Measurements from ENCODE around the gene BBS1. TPM values are rescaled to one million over a fixed set of nuclear protein-coding genes. Genes with fewer than 3 reads are reported as not detected.
A peak's percentile ranks its signal among the peaks of the same experiment; 100 is the strongest.
"Not testable (repeated sequence)": the region's sequence is repeated elsewhere in the genome, so short reads cannot be mapped to it uniquely, and the experiment has no call there.

BBS1 gene
- 53.8 TPM for total RNA-seq

DNA sequence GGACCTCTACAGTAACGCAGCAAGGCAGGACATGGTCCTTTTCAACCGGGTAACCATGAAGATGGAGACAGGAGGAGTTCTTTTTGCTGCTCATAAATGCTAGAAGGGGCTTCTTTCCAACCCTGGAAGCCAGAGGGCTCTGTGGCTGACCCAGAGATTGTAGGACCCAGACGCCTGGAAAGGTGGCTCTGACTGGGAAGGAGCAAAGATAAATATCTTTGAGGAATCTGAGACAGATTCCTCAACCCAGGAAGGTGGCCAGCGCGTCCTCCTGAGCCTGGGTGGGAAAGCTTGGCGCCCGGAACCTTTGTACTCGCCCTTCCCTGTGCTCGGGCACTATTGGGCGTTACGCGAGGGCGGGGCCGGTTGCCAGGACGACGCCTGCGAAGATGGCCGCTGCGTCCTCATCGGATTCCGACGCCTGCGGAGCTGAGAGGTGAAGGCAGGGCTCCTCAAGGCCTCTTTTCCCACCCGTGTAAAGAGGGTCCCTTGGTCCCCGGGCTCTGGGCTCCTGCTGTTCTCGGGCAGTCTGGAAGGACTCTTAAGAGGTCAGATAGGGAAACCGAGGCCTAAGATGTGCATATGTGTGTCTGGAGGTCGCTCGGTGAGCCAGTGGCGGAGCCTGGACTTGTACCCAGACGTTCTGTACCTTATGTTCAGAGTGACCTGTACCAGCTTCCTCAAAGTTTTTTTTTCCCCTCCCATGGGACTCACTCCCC lies at the start of gene BBS1:
Gene BBS1, plus strand, starts transcription at position 365 of the 719 bp plus-strand sequence. Its CDS starts 25 bp downstream, at position 390.
- H3K4me3 ChIP-seq, result peak within 1 kb of the TSS; percentile 61 to 78
- H3K36me3 ChIP-seq, result no peaks in the 10 kb centered on the region
- TF ChIP-seq POLR2AphosphoS5 (IDR thresholded peaks at IDR 0.05; ENCODE audit: insufficient read depth in 1 of 2, low read depth in 1 of 2) (peak; percentile 83 to 90), POLR2A (IDR thresholded peaks at IDR 0.05) (peak in 1 of 2 donors; percentile 23)
- TF ChIP-seq, protein P1, sequence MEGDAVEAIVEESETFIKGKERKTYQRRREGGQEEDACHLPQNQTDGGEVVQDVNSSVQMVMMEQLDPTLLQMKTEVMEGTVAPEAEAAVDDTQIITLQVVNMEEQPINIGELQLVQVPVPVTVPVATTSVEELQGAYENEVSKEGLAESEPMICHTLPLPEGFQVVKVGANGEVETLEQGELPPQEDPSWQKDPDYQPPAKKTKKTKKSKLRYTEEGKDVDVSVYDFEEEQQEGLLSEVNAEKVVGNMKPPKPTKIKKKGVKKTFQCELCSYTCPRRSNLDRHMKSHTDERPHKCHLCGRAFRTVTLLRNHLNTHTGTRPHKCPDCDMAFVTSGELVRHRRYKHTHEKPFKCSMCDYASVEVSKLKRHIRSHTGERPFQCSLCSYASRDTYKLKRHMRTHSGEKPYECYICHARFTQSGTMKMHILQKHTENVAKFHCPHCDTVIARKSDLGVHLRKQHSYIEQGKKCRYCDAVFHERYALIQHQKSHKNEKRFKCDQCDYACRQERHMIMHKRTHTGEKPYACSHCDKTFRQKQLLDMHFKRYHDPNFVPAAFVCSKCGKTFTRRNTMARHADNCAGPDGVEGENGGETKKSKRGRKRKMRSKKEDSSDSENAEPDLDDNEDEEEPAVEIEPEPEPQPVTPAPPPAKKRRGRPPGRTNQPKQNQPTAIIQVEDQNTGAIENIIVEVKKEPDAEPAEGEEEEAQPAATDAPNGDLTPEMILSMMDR (IDR thresholded peaks at IDR 0.05), result peak in 1 of 3 experiments; percentile 12
- peaks cover 11% of the 10 kb centered on the region for H3K4me1 ChIP-seq
- no peaks in the 10 kb centered on the region for H3K27me3 ChIP-seq
- H3K27ac ChIP-seq, result peak within 1 kb of the TSS; percentile 71
- H3K9me3 ChIP-seq, result no peaks in the 10 kb centered on the region
- DNase-seq (ENCODE audit: extremely low spot score in 2 of 2), result no peak
- intact Hi-C loops (cut with DNase I), result no loop called here

DNA sequence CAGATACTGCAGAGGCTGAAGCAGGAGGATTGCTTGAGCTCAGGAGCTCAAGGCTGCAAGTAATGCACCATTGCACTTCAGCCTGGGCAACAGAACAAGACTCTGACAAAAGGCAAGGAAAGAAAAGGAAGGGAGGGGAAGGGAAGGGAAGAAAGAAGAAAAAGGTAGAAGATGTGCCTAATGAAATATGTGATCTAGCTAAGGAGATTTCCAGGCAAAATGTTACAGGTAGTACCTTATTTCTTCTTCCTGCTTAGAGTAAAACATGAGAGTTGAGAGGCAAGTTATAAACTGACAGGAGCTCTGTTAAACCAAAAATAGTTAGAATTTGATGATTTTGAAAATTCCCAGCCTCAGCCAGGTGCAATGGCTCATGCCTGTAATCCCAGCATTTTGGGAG lies 48.4 kb upstream of the BBS1 start:
- no peaks in the 10 kb centered on the region for H3K27me3 ChIP-seq
- no peaks in the 10 kb centered on the region for H3K9me3 ChIP-seq
- peaks cover 11% of the 10 kb centered on the region for H3K4me1 ChIP-seq
- no peaks in the 10 kb centered on the region for H3K36me3 ChIP-seq
- DNase-seq (ENCODE audit: extremely low spot score in 2 of 2), result no peak
- no peak overlapping the region for H3K27ac ChIP-seq
- intact Hi-C loops (cut with DNase I), result no loop called here
- no peak overlapping the region for H3K4me3 ChIP-seq
- TF ChIP-seq, protein P1 (IDR thresholded peaks at IDR 0.05), result no peak
- TF ChIP-seq POLR2AphosphoS5 (IDR thresholded peaks at IDR 0.05; ENCODE audit: insufficient read depth in 1 of 2, low read depth in 1 of 2) (no peak), POLR2A (IDR thresholded peaks at IDR 0.05) (no peak)

DNA sequence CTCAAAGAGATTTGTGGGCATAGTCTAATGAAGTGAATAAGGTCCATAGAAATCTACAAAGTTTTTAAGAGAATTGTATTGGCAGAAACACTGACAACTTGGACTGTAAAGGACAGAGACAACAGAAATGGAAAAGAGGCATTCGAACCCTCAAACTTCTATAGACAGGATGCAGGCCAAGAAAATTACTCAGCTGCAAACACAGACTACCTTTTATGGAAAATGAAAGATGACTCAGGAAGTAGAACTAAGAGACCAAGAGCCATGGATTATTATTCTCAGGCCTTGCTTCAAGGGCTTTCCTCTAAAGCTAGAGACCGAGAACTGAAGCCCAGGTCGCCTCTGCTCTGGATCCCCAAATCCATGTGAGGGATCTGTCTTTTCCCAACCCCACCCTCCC lies 47.5 kb upstream of the BBS1 start:
- no peaks in the 10 kb centered on the region for H3K9me3 ChIP-seq
- H3K4me3 ChIP-seq, result no peak overlapping the region
- H3K36me3 ChIP-seq, result no peaks in the 10 kb centered on the region
- no peak for DNase-seq (ENCODE audit: extremely low spot score in 2 of 2)
- H3K27me3 ChIP-seq, result no peaks in the 10 kb centered on the region
- intact Hi-C loops (cut with DNase I), result no loop called here
- TF ChIP-seq, protein P1 (IDR thresholded peaks at IDR 0.05), result no peak
- TF ChIP-seq POLR2AphosphoS5 (IDR thresholded peaks at IDR 0.05; ENCODE audit: insufficient read depth in 1 of 2, low read depth in 1 of 2) (no peak), POLR2A (IDR thresholded peaks at IDR 0.05) (no peak)
- no peak overlapping the region for H3K27ac ChIP-seq
- H3K4me1 ChIP-seq, result peaks cover 18% of the 10 kb centered on the region

DNA sequence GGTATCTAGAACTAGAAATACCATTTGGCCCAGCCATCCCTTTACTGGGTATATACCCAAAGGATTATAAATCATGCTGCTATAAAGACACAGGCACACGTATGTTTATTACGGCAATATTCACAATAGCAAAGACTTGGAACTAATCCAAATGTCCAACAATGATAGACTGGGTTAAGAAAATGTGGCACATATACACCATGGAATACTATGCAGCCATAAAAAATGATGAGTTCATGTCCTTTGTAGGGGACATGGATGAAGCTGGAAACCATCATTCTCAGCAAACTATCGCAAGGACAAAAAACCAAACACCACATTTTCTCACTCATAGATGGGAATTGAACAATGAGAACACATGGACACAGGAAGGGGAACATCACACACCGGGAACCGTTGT lies 46.3 kb upstream of the BBS1 start:
- DNase-seq (ENCODE audit: extremely low spot score in 2 of 2); H3K4me3 ChIP-seq; H3K9me3 ChIP-seq; H3K27ac ChIP-seq; H3K36me3 ChIP-seq; intact Hi-C loops (cut with DNase I); H3K27me3 ChIP-seq: not testable (repeated sequence)
- peaks cover 27% of the 10 kb centered on the region for H3K4me1 ChIP-seq

DNA sequence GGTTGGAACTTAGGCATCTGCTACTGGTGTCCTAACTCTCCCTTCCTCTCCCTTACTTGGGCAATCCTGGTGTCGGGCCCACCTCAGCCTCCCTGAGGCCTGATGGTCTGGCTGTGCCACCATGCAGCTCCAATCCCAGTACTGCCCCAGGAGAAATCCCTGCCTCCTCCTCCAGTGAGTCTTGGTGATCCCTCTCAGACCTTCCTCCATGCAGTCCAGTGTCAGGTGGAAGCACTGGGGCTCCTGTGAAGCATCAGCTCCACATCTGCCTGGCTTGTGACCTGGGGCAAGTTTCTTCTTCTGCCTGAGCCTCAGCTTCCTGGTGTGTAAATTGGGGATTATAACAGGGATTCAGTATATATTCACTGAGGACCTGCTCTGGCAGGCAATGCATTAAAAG lies 45.5 kb upstream of the BBS1 start:
- H3K27me3 ChIP-seq, result no peaks in the 10 kb centered on the region
- no peak overlapping the region for H3K27ac ChIP-seq
- no peaks in the 10 kb centered on the region for H3K36me3 ChIP-seq
- H3K9me3 ChIP-seq, result no peaks in the 10 kb centered on the region
- no peak overlapping the region for H3K4me3 ChIP-seq
- H3K4me1 ChIP-seq, result peaks cover 27% of the 10 kb centered on the region
- intact Hi-C loops (cut with DNase I), result no loop called here
- no peak for DNase-seq (ENCODE audit: extremely low spot score in 2 of 2)
- TF ChIP-seq POLR2A (IDR thresholded peaks at IDR 0.05) (no peak), POLR2AphosphoS5 (IDR thresholded peaks at IDR 0.05; ENCODE audit: insufficient read depth in 1 of 2, low read depth in 1 of 2) (no peak)
- TF ChIP-seq, protein P1 (IDR thresholded peaks at IDR 0.05), result no peak

Data from vagina (tissue), 2 donors.